ENCODE results near the gene DHRS4L2.
"Not testable (repeated sequence)": the region's sequence is repeated elsewhere in the genome, so short reads cannot be mapped to it uniquely, and the experiment has no call there.

Gene DHRS4L2

GRCh38 chr14:23974041-23974440 is 14.7 kb upstream of the DHRS4L2 start:
- DNase-seq = not testable (repeated sequence)

DNA sequence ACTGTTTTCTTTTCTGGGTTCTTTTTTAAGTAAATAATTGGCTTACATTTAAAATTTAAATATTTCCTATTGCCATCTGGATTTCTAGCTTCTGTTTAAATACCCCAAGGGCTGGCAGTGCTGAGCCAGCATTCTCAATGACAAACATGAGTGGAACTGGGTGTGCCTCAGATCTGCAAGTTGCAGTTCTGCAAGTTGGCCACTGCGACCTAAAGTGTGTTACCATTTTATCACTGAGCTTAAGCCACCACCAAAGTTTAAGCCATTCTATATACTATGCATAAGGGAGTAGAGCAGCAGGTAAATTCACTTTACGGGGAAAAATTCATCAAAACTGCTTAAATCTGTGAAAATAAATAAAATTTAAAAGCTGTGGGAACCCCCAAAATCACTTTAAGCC is 11.5 kb upstream of the DHRS4L2 start:
- not testable (repeated sequence) for DNase-seq

GRCh38 chr14:23981951-23982813 is 6.5 kb upstream of the DHRS4L2 start:
- DNase-seq = not testable (repeated sequence)

DNA sequence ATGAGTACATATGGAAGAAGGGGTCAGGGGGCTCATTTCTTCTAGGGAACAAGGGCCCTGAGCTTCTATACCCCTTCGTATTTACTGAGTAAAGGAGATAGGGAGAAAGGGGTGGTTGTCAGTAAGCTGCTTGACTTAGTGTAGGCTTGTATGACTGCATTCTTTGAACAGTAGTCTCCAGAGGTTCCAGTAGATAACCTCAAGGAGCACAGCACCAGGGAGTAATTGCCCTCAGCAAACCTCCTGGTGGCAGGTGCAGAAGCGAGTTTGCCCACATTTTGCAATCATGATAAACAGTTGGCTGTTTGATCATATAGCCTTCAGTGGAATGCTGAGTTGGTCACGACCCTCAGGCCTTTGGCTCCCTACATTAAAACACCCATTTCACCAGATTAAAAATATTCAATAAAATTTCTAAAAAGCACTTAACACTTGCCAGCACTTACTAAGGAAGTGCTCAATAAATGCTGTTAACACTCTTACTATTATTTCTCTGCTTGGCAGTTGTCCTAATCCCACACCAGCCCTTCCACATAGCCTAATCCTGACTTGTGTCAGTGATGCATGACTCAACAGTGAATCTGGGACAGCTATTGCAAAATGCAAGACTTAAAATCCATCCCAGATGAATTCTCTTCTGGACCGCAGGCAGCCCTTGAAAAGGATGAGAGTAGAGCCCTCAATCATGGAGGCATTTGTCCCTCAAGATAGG is 3.7 kb upstream of the DHRS4L2 start:
- no peak for DNase-seq

DNA sequence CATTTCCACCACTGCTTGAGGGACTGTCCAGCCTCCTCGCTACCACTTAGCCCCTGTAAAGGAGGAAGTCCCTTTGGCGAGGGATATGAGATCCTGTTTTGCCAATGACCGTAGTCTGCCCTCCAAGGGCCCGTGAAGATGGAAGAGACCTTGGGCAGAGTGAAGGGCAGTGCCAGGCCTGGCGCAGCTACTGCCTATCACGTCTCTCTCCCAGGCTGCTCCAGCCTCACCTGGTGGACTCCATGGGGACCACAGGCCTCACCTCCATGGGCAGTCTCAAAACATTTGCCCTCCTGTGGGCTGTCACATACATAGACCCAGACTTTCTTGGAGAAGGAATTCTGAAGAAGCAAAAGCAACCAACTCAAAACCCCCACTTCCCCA is 514 bp upstream of the DHRS4L2 start:
- DNase-seq = not testable (repeated sequence)

DNA sequence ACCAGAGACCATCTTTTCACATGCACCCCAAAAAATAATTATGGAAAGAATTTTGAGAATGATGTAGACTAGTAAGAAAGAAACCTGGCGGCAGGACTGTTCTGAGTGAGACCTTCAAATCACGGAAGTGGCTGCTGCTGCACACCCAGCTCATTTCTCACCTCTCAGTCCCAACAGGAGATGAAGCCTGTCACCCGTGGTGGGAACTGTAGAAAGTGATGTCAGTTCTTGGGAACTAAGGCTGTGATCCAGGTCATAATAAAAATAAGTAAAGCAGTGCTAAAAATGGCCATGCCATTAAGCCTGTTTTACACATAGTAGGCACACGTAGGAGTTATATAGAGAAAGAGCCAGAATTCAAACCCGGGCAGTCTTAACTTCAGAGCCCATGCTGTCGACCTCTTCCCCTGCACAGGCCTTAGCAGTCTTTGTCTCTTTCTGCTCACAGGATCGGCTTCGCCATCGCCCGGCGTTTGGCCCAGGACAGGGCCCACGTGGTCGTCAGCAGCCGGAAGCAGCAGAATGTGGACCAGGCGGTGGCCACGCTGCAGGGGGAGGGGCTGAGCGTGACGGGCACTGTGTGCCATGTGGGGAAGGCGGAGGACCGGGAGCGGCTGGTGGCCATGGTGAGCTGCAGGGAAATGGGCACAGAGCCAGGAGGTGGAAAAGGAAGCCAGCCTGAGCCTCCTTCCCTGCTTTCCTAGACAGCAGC is 1.2 kb downstream of the DHRS4L2 start:
- not testable (repeated sequence) for DNase-seq

- not testable (repeated sequence) for DNase-seq
These were observed 2.2 kb downstream of the DHRS4L2 start for GRCh38 chr14:23990961-23991360.

- not testable (repeated sequence) for DNase-seq
These were observed 4.3 kb downstream of the DHRS4L2 start for GRCh38 chr14:23993042-23993441.

- not testable (repeated sequence) for DNase-seq
These were observed 7.3 kb downstream of the DHRS4L2 start for GRCh38 chr14:23996009-23996408.

DNA sequence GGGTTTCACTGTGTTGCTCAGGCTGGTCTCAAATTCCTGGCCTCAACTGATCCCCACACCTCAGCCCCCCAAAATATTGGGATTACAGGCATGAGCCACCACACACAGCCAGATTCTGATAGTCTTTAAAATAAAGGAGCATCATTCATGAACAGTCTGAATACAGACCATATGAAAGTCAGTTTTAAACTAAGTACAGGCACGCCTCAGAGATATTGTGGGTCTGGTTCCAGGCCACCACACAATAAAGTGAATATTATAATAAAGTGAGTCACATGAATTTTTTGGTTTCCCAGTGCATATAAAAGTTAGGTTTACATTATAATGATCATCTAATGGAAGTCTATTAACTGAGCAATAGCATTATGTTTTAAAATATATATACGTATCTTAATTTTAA is 8.1 kb downstream of the DHRS4L2 start:
- not testable (repeated sequence) for DNase-seq

DNA sequence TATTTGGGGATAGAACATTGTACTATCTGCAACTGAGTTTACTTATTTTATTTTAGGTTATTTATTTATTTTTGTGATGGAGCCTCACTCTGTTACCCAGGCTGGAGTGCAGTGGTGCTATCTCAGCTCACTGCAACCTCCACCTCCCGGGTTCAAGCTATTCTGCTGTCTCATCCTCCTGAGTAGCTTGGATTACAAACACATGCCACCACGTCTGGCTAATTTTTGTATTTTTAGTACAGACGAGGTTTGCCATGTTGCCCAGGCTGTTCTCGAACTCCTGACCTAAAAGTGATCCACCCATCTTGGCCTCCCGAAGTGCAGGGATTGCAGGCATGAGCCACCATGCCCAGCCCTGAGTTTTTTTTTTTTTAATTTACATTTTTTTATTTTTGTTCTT is 10.9 kb downstream of the DHRS4L2 start:
- DNase-seq = not testable (repeated sequence)

DNA sequence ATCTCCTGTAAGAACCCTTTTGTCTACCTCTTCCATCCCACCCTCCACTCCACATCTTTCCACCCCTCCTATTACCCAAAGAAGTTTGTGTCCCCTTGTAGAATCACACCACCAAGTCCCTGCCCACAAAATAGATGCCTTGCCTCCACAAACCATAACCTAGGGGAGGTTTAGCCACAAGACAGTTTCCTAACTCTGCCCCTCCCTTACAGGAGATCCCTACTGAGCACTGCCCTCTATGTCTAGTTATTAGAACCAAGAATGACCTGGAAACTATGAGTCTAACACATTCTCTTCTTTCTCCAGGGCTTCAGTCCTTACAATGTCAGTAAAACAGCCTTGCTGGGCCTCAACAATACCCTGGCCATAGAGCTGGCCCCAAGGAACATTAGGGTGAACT is 12.3 kb downstream of the DHRS4L2 start:
- DNase-seq = not testable (repeated sequence)

- DNase-seq = not testable (repeated sequence)
These were observed 12.9 kb downstream of the DHRS4L2 start for GRCh38 chr14:24001679-24002078.

GRCh38 chr14:24006471-24006816 is 17.7 kb downstream of the DHRS4L2 start:
- DNase-seq = not testable (repeated sequence)

DNA sequence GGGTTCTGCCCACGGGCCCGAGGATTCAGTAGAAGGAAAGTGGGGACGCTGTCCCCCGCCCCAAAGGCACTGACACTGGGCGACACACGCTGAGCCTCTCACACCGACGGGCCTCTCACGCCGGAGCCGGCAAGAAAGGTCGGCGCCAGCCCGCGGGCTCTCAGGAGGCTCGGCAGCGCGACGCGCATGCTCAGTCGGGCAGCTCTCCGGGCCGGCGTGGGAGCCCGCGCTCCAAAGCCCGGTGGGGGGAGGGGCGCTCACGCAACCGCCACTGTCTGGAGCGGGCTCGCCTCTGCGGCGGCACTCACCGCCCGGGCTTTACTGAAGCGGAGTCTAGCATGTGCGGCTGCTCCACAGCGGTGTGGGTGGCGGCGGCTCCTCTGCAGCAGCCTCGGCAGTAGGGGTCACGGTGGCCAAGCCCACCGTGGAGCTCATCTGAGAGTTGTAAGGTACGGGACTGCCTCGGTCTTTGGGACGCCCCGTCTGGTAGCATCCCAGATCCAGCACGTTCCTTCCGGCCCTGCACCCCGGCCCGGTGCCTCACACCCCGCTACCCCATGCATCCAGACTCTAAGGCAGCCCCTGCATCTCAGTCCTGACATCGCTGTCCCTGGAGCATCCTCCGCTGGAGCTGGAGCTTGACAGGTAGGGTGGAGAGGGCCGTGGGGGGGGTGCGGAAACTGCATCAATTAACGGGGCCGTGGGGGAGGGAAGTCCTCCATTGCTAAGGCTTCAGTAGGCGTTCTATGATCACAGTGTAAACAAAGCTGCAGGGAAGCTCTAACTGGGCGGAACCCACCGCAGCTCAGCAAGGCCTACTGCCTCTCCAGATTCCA is 18.3 kb downstream of the DHRS4L2 start:
- DNase-seq = peak in 3 of 4 experiments; percentile 35 to 56 (median 50)

DNA sequence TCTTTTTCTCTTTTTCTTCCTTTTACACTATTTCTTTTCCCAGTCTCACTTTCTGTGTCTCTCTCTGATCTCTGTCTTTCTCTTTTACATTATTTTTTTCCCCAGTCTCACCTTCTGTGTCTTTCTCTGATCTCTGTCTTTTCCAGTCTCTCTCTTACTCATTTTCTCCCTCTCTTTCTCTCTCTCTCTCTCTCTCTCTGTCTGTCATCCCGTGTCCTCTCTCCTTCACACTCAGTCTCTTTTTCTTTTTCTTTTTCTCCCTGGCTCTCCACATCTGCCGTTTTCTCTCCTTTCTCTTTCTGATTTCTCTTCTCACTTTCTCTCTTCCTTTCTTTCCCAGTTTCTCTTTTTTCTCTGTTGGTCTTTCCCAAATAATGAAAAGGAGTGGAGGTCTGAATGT is 22.3 kb downstream of the DHRS4L2 start:
- no peak for DNase-seq

GRCh38 chr14:24012726-24013273 is 24.1 kb downstream of the DHRS4L2 start:
- DNase-seq = not testable (repeated sequence)

GRCh38 chr14:24013654-24014514 is 25.2 kb downstream of the DHRS4L2 start:
- DNase-seq = peak in 2 of 4 experiments; percentile 3 to 5

DNA sequence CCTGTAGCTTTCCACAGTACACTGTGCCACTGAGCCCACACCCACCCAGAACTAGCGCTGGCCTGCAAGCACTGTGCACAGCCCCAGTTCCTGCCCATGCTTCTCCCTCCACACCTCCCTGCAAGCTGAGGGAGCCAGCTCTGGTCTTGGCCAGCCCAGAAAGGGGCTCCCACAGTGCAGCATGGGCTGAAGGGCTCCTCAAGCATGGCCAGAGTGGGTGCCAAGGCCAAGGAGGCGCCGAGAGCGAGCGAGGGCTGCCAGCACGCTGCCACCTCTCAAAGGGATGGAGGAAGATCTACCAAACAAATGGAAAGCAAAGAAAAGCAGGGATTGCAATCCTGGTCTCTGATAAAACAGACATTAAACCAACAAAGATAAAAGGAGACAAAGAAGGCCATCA is 27.0 kb downstream of the DHRS4L2 start:
- not testable (repeated sequence) for DNase-seq

DNA sequence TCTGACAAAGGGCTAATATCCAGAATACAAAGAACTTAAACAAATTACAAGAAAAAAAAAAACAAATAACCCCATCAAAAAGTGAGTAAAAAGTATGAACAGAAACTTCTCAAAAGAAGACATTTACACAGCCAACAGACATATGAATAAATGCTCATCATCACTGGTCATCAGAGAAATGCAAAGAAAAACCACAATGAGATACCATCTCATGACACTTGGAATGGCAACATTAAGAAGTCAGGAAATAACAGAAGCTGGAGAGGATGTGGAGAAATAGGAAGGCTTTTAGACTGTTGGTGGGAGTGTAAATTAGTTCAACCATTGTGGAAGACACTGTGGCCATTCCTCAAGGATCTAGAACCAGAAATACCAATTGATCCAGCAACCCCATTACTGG is 30.2 kb downstream of the DHRS4L2 start:
- not testable (repeated sequence) for DNase-seq

GRCh38 chr14:24019944-24020343 is 31.2 kb downstream of the DHRS4L2 start:
- not testable (repeated sequence) for DNase-seq
